GM19395 (cell line): ENCODE measurements around the gene BAX.

Experiments
- ATAC-seq: cut with Tn5 transposase; IDR thresholded peaks from one replicate; pipeline ENCODE4 v1.9.1; 2021; ENCODE audit warnings: mild to moderate bottlenecking, moderate library complexity; ENCODE audit not compliant: unreplicated experiment

BAX gene

GRCh38 chr19:49010453-49010852 lies 55.8 kb downstream of the BAX start:
- ATAC-seq: no peak

GRCh38 chr19:49011194-49011593 lies 56.5 kb downstream of the BAX start:
- ATAC-seq: no peak
